Measurements from ENCODE around the gene MZF1.
A peak's percentile ranks its signal among the peaks of the same experiment; 100 is the strongest.

Gene MZF1

GRCh38 chr19:58538257-58539168 lies 34.6 kb downstream of the MZF1 start:
- DNase-seq = no peak

GRCh38 chr19:58536852-58537798 lies 36.0 kb downstream of the MZF1 start:
- no peak for DNase-seq

GRCh38 chr19:58535857-58536256 lies 37.3 kb downstream of the MZF1 start:
- no peak for DNase-seq

GRCh38 chr19:58531034-58531840 lies 41.9 kb downstream of the MZF1 start:
- DNase-seq = no peak

- DNase-seq = no peak
These were observed 43.7 kb downstream of the MZF1 start for GRCh38 chr19:58529405-58529804.

GRCh38 chr19:58522709-58523108 lies 50.4 kb downstream of the MZF1 start:
- no peak for DNase-seq

GRCh38 chr19:58521651-58522050 lies 51.5 kb downstream of the MZF1 start:
- no peak for DNase-seq

- DNase-seq = no peak
These were observed 52.9 kb downstream of the MZF1 start for GRCh38 chr19:58520257-58520599.

GRCh38 chr19:58519355-58520256 lies 53.5 kb downstream of the MZF1 start, which contains the start of gene ZBTB45:
TSS of gene ZBTB45 (minus strand) at chr19:58519810. CDS start at chr19:58517673, 2,137 bp downstream.
- DNase-seq = peak; percentile 79 to 91

GRCh38 chr19:58519087-58519354 lies 54.1 kb downstream of the MZF1 start:
- peak in 1 of 2 experiments; percentile 58 for DNase-seq

GRCh38 chr19:58518256-58519086 lies 54.7 kb downstream of the MZF1 start:
- no peak for DNase-seq

- no peak for DNase-seq
These were observed 55.9 kb downstream of the MZF1 start for GRCh38 chr19:58516964-58517833.

- no peak for DNase-seq
These were observed 56.8 kb downstream of the MZF1 start for GRCh38 chr19:58516246-58516836.

GRCh38 chr19:58515259-58515658 lies 57.9 kb downstream of the MZF1 start:
- DNase-seq = no peak

GRCh38 chr19:58514564-58515022 lies 58.5 kb downstream of the MZF1 start:
- no peak for DNase-seq

GRCh38 chr19:58513694-58514563 lies 59.2 kb downstream of the MZF1 start:
- peak; percentile 45 to 57 for DNase-seq

- no peak for DNase-seq
These were observed 59.9 kb downstream of the MZF1 start for GRCh38 chr19:58513213-58513693.

All from SW 1271 (cell line).